Measurements from ENCODE around the gene CCDC184. TPM values are rescaled to one million over a fixed set of nuclear protein-coding genes. Genes with fewer than 3 reads are reported as not detected.
A peak's percentile ranks its signal among the peaks of the same experiment; 100 is the strongest.

The CCDC184 gene
- total and polyA plus RNA-seq, 2 of the 13 experiments (the other 11 are each of a cell fraction or from before 2014, with no cell fraction given) = not detected

- TF ChIP-seq DRAP1 (CRISPR knock-in tag; IDR thresholded peaks at IDR 0.05) (peak; percentile 43; the same call in 1 of the 2 replicates), AHDC1 (CRISPR knock-in tag; IDR thresholded peaks at IDR 0.05; ENCODE audit: borderline replicate concordance) (peak; percentile 24; the same call in 1 of the 2 replicates), POLR2G (IDR thresholded peaks at IDR 0.05; ENCODE audit: low read depth, low read length) (peak; percentile 77), ZNF44 (CRISPR knock-in tag; IDR thresholded peaks at IDR 0.05) (no peak), ZFYVE20 (CRISPR knock-in tag; IDR thresholded peaks at IDR 0.05; ENCODE audit: borderline replicate concordance, low read depth) (no peak), ZNF703 (CRISPR knock-in tag; IDR thresholded peaks at IDR 0.05; ENCODE audit: borderline replicate concordance) (no peak), MLXIP (CRISPR knock-in tag; IDR thresholded peaks at IDR 0.05; ENCODE audit: borderline replicate concordance) (no peak), ZNF274 (CRISPR knock-in tag; IDR thresholded peaks at IDR 0.05) (no peak; the same call in 1 of the 2 replicates), SOX13 (IDR thresholded peaks at IDR 0.05) (no peak), SOX13 (CRISPR knock-in tag; conservative IDR thresholded peaks at IDR 0.05 in 1 of 2, IDR thresholded peaks at IDR 0.05 in 1 of 2) (no peak), HNF4A (CRISPR knock-in tag; IDR thresholded peaks at IDR 0.05) (no peak), FIP1L1 (IDR thresholded peaks at IDR 0.05; ENCODE audit: borderline replicate concordance, insufficient read depth, low read depth, low read length) (no peak), GABPA (IDR thresholded peaks at IDR 0.05; ENCODE audit: low read depth, low read length) (peak; percentile 87), GABPA (CRISPR knock-in tag; IDR thresholded peaks at IDR 0.05; ENCODE audit: low read depth) (peak; percentile 98), SALL1 (CRISPR knock-in tag; IDR thresholded peaks at IDR 0.05) (peak; percentile 62; the same call in 1 of the 2 replicates), YEATS2 (CRISPR knock-in tag; IDR thresholded peaks at IDR 0.05; ENCODE audit: borderline replicate concordance) (peak; percentile 84; the same call in 1 of the 2 replicates), ZNF567 (CRISPR knock-in tag; IDR thresholded peaks at IDR 0.05; ENCODE audit: borderline replicate concordance) (0 out of 2 replicates have a peak, but pooled peaks have one; percentile 35), ZNF331 (CRISPR knock-in tag; IDR thresholded peaks at IDR 0.05) (peak; percentile 33), TCF7L2 (IDR thresholded peaks at IDR 0.05; ENCODE audit: low read depth, low read length) (no peak), SP2 (CRISPR knock-in tag; IDR thresholded peaks at IDR 0.05) (peak; percentile 64), GATAD2A (CRISPR knock-in tag; IDR thresholded peaks at IDR 0.05) (no peak; the same call in none of the 2 replicates)
Measured at GRCh38 chr12:48157018-48157888, 26.2 kb upstream of the CCDC184 start, which contains the start of gene ASB8 (continued).
